Keratinocyte (primary cell): ENCODE results near the gene LRTM1.

Experiments
- EZH2 ChIP-seq: IDR thresholded peaks from one replicate; pipeline ENCODE4 v1.6.1; 2012; ENCODE audit warnings: inconsistent platforms, mild to moderate bottlenecking, low read length, moderate library complexity
- TF ChIP-seq, protein P1 (sequence below), 3 experiments: IDR thresholded peaks in 1 of 3; conservative IDR thresholded peaks in 1 of 3; optimal IDR thresholded peaks in 1 of 3; 2 replicates in 2 of 3; 3 replicates in 1 of 3; pipeline versions ENCODE3 to v1.5.1; 2011; ENCODE audit warnings: low read length in 3 of 3, mild to moderate bottlenecking in 3 of 3, moderate library complexity in 2 of 3, control low read depth in 1 of 3, inconsistent platforms in 1 of 3; ENCODE audit not compliant: insufficient read depth in 2 of 3; ENCODE audit errors: extremely low read depth in 1 of 3

DNA sequence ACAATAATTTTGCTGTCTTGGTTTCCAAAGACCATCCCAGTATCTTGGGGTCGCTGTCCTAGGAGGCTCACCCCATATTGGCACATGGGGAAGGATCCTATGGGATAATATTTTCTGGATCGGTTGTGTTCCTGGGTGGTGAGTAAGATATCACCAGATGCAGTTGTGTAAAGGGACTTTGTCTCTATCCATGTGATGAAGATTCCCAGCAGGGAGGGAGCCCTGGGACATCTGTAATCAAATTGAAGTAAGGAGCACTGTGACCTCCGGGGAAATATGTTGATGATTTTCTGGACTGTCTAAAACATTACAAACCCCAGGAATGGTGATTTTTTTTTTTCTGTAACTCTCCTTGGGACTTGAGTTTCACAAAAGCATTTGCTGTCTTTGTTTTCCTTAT lies 36.2 kb upstream of the LRTM1 start:
- TF ChIP-seq, protein P1, sequence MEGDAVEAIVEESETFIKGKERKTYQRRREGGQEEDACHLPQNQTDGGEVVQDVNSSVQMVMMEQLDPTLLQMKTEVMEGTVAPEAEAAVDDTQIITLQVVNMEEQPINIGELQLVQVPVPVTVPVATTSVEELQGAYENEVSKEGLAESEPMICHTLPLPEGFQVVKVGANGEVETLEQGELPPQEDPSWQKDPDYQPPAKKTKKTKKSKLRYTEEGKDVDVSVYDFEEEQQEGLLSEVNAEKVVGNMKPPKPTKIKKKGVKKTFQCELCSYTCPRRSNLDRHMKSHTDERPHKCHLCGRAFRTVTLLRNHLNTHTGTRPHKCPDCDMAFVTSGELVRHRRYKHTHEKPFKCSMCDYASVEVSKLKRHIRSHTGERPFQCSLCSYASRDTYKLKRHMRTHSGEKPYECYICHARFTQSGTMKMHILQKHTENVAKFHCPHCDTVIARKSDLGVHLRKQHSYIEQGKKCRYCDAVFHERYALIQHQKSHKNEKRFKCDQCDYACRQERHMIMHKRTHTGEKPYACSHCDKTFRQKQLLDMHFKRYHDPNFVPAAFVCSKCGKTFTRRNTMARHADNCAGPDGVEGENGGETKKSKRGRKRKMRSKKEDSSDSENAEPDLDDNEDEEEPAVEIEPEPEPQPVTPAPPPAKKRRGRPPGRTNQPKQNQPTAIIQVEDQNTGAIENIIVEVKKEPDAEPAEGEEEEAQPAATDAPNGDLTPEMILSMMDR (optimal IDR thresholded peaks at IDR 0.05 in 1 of 3, IDR thresholded peaks at IDR 0.05 in 1 of 3, conservative IDR thresholded peaks at IDR 0.05 in 1 of 3; ENCODE audit: extremely low read depth in 1 of 3, insufficient read depth in 2 of 3, low read length in 3 of 3), result no peak
- no peak for TF ChIP-seq EZH2
